BLaER1 treated with 17β-estradiol and CSF1 and Interleukin-3, amounts not matched to agents 10 nM and 100 nM (cell line): ENCODE results near the gene ST6GALNAC3.

ENCODE experiments used
- H3K27ac ChIP-seq, 11 experiments: shearing (Covaris generic); formaldehyde crosslinking; 2 replicates each; pipeline ENCODE4 v1.8.1; 2022
- H3K27me3 ChIP-seq, 11 experiments: shearing (Covaris generic); formaldehyde crosslinking; 2 replicates each; pipeline ENCODE4 v1.8.1; 2022
- H3K36me3 ChIP-seq, 11 experiments: shearing (Covaris generic); formaldehyde crosslinking; 2 replicates each; pipeline ENCODE4 v1.8.1; 2022
- H3K4me1 ChIP-seq, 10 experiments: shearing (Covaris generic); formaldehyde crosslinking; 2 replicates each; pipeline ENCODE4 v1.8.1; 2022
- H3K4me2 ChIP-seq, 11 experiments: shearing (Covaris generic); formaldehyde crosslinking; 2 replicates each; pipeline ENCODE4 v1.8.1; 2022
- H3K4me3 ChIP-seq, 10 experiments: shearing (Covaris generic); formaldehyde crosslinking; 2 replicates each; pipeline ENCODE4 v1.8.1; 2022
- H3K9ac ChIP-seq, 11 experiments: shearing (Covaris generic); formaldehyde crosslinking; 2 replicates each; pipeline ENCODE4 v1.8.1; 2022
- H3K9me3 ChIP-seq, 11 experiments: shearing (Covaris generic); formaldehyde crosslinking; replicated peaks in 1 of 11; 2 replicates each; pipeline ENCODE4 v1.8.1; 2022
- H4K20me1 ChIP-seq, 11 experiments: shearing (Covaris generic); formaldehyde crosslinking; 2 replicates each; pipeline ENCODE4 v1.8.1; 2022
- Cebpa-rat ChIP-seq, 11 experiments: shearing (Covaris generic); IDR thresholded peaks; 2 replicates each; pipeline ENCODE4 v1.8.1; 2022

ST6GALNAC3 gene

DNA sequence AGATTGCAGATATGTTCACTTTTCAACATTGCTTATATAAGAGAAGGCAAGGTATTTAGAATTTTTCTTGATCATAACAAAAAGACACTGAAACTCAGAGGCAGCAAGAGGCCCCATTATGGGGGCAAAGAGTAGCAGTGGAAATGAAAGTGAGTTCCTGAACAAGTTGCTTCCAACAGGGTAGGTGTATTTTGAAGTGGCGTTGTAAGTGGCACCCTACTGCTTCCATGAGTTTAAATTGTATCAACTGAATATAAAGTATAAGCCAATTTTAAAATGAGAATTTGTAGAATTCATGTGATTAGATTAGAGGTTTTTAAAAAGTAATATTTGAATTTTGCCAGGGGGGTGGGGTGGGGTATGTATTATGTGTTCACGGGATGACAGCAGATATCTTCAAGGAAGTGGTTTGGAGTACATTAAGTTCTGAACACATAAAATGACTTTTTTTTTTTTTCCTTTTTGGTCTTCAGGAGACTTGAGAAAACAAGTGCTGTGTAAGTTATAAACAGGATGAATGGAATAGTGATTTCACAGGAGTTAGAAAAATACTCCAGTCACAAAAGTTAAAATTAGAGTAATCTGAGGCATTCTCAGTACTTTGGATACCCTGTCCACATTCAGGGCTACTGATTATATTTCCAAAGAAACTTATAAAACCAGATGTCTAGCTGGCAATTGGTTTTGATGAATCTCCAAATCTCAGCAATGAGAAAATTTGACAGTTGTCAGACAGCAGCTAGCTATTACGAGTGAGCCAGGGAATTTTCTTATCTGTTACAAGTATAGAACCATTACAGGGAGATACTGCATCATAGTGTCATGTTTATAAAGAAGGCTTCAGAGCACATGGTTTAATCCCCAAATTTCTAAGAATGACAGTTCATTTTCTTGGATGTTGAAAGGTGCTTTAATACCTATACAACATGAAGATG is 182.0 kb downstream of the ST6GALNAC3 start:
- no peak overlapping the region for H3K9ac ChIP-seq
- H3K36me3 ChIP-seq, result no peaks in the 10 kb centered on the region
- TF ChIP-seq Cebpa-rat (IDR thresholded peaks at IDR 0.05), result no peak
- H4K20me1 ChIP-seq, result peaks cover 0 to 24% (median 0%) of the 10 kb centered on the region in 11 experiments; a peak in 3 of 22 replicates
- H3K4me2 ChIP-seq, result peak overlapping the region in 2 of 11 experiments; percentile 7 to 8; a peak in 2 of 22 replicates
- no peaks in the 10 kb centered on the region for H3K9me3 ChIP-seq
- H3K27ac ChIP-seq, result no peak overlapping the region
- H3K27me3 ChIP-seq, result no peaks in the 10 kb centered on the region
- H3K4me3 ChIP-seq, result no peak overlapping the region
- peaks cover 4 to 47% (median 10%) of the 10 kb centered on the region in 10 experiments; a peak in 17 of 20 replicates for H3K4me1 ChIP-seq

DNA sequence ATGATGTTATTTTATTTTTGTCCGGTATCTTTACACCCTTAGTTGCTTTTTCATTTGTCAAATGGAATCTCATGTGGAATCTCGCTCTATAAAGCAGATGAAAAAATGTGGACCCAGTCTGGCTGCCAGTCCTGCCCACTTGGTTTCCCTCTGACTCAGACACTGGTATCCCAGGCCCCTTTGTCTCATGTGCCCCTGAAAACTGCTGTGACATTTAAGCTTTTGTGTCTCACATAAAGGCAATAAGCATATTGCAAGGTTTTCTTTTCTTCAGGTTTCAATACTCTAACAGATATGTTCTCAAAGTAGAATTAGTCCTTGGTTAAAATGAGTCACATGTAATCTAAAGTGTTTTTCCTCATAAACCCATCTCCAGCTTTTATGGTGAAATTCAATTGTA is 183.3 kb downstream of the ST6GALNAC3 start:
- Histone ChIP-seq H3K4me1 (peaks cover 4 to 55% (median 15%) of the 10 kb centered on the region in 10 experiments; a peak in 17 of 20 replicates), H3K4me3 (no peak overlapping the region), H3K9me3 (no peaks in the 10 kb centered on the region), H3K27ac (no peak overlapping the region), H4K20me1 (peaks cover 0 to 24% (median 0%) of the 10 kb centered on the region in 11 experiments; a peak in 3 of 22 replicates), H3K9ac (no peak overlapping the region), H3K36me3 (no peaks in the 10 kb centered on the region), H3K4me2 (no peak overlapping the region), H3K27me3 (no peaks in the 10 kb centered on the region)
- TF ChIP-seq Cebpa-rat (IDR thresholded peaks at IDR 0.05), result no peak

DNA sequence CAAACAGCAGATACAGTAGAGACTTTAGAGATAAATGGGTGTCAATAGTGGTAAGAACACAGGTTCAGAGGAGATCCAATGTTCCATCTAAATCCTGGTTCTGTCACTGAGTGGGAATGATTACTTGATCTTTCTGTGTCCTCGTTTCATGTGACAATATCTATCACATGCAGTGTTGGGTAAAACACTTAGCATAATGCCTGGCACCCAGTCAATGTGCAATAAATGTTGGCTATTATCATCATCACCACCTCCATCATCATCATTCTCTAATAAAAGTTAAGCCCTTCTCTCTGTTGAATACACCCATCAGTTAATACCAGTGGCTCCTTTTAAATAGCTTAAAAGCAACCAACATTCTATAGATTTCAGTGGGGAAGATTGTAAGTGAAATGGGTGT is 184.7 kb downstream of the ST6GALNAC3 start:
- Histone ChIP-seq H4K20me1 (peaks cover 0 to 15% (median 0%) of the 10 kb centered on the region in 11 experiments; a peak in 3 of 22 replicates), H3K4me1 (peaks cover 4 to 44% (median 15%) of the 10 kb centered on the region in 10 experiments; a peak in 17 of 20 replicates), H3K36me3 (no peaks in the 10 kb centered on the region), H3K9me3 (0 out of 22 replicates have a peak, but pooled peaks cover 0 to 4% (median 0%) of the 10 kb centered on the region in 11 experiments), H3K4me2 (no peak overlapping the region), H3K27ac (no peak overlapping the region), H3K27me3 (no peaks in the 10 kb centered on the region), H3K9ac (no peak overlapping the region), H3K4me3 (no peak overlapping the region)
- TF ChIP-seq Cebpa-rat (IDR thresholded peaks at IDR 0.05), result no peak

DNA sequence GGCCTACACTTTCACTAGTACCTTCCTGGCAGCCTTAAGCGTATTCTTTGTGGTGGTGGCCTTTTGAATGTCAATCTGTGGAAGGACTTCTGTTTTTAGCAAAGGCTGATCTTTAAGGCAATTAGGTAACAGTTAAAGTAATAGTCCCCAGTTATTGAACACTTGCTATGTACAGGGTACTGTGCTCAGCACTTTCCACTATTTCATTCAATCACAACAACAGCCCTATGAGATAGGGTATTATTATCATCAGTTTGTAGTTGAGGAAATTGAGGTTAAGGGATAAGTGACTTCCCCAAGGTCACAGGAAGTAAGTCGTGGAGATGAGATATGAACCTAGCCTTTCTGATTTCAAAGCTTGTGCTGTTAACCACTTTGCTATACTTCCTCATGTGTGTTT is 185.7 kb downstream of the ST6GALNAC3 start:
- H3K4me1 ChIP-seq, result peaks cover 4 to 34% (median 15%) of the 10 kb centered on the region in 10 experiments; a peak in 17 of 20 replicates

DNA sequence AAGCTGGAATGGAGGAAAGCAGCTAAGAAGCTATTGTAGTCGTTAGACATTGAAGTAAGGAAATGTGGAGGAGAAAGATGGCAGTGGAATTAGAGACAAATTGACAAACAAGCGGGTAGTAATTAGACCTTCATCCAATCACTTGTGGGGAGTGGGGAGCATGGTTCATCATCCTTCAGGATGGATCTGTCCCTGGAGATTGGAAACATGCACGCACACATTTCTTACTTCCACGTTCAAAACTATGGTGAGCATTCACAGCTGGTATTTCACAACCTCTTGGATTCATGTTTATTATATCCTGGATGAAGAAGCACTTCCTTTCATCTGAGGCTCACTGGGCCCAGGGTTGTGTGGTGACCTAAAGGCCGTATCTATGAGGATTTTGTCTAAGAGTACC is 188.1 kb downstream of the ST6GALNAC3 start:
- Histone ChIP-seq H3K36me3 (no peaks in the 10 kb centered on the region), H4K20me1 (peaks cover 0 to 5% (median 0%) of the 10 kb centered on the region in 11 experiments; a peak in 2 of 22 replicates), H3K4me2 (peak overlapping the region in 6 of 11 experiments; percentile 5 to 40 (median 15); a peak in 7 of 22 replicates), H3K27me3 (no peaks in the 10 kb centered on the region), H3K9me3 (0 out of 22 replicates have a peak, but pooled peaks cover 0 to 4% (median 0%) of the 10 kb centered on the region in 11 experiments), H3K9ac (no peak overlapping the region), H3K4me3 (no peak overlapping the region), H3K27ac (no peak overlapping the region), H3K4me1 (peaks cover 9 to 33% (median 24%) of the 10 kb centered on the region in 10 experiments)
- TF ChIP-seq Cebpa-rat (IDR thresholded peaks at IDR 0.05), result no peak

More for the DNA sequence above, 185.7 kb downstream of the ST6GALNAC3 start:
- Histone ChIP-seq H3K9ac (no peak overlapping the region), H3K9me3 (0 out of 22 replicates have a peak, but pooled peaks cover 0 to 4% (median 0%) of the 10 kb centered on the region in 11 experiments), H3K36me3 (no peaks in the 10 kb centered on the region), H3K4me2 (peak overlapping the region in 10 of 11 experiments; percentile 4 to 48 (median 36); a peak in 17 of 22 replicates), H3K27ac (peak overlapping the region in 1 of 11 experiments; percentile 13; a peak in 1 of 22 replicates), H4K20me1 (peaks cover 0 to 8% (median 0%) of the 10 kb centered on the region in 11 experiments; a peak in 3 of 22 replicates), H3K4me3 (no peak overlapping the region), H3K27me3 (no peaks in the 10 kb centered on the region)
- no peak for TF ChIP-seq Cebpa-rat (IDR thresholded peaks at IDR 0.05)

DNA sequence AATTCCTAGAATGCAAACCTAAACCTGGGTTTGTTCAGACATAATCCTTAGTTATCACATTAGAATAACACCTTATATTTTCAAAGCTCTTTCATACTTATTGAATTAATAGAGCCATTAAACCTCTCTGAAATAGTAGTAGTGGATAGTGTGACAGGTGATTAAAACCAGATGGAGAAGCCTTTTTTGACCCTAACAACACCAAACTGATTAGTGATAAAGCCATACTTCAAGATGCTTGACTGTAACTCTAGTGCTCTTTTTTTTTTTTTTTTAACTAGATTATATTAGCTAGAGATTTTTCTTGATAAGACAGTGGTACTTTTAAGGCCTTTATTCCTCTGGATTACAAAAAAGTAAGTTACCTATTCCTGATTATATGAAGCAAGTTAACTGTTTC is 190.1 kb downstream of the ST6GALNAC3 start:
- H3K27ac ChIP-seq, result no peak overlapping the region
- H3K36me3 ChIP-seq, result no peaks in the 10 kb centered on the region
- no peak overlapping the region for H3K9ac ChIP-seq
- H3K4me2 ChIP-seq, result no peak overlapping the region
- peaks cover 0 to 5% (median 0%) of the 10 kb centered on the region in 11 experiments; a peak in 1 of 22 replicates for H4K20me1 ChIP-seq
- 0 out of 22 replicates have a peak, but pooled peaks cover 0 to 4% (median 0%) of the 10 kb centered on the region in 11 experiments for H3K9me3 ChIP-seq
- H3K4me3 ChIP-seq, result no peak overlapping the region
- no peak for TF ChIP-seq Cebpa-rat (IDR thresholded peaks at IDR 0.05)
- H3K4me1 ChIP-seq, result peaks cover 30 to 51% (median 44%) of the 10 kb centered on the region in 10 experiments
- no peaks in the 10 kb centered on the region for H3K27me3 ChIP-seq

DNA sequence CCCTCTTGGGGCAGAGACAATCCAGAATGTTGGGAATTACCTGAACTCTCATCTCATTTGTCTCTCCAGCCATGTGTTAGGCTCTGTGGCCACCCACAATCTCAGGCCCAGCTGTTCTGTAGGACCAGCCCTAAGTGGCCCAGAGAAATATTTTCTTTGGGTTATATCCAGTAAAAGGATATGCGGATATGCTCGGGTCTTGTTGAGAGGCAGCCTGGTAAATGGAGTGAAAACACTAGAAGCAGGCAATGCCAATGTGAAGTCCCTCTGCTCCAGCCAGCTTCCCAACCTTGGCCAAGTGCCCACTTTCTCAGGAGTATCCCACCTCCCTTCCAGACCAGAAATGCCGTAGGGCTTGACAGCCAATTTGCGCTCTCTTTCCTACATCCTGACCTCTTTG is 192.2 kb downstream of the ST6GALNAC3 start:
- no peak overlapping the region for H3K4me3 ChIP-seq
- H3K27me3 ChIP-seq, result no peaks in the 10 kb centered on the region
- no peak overlapping the region for H3K9ac ChIP-seq
- H4K20me1 ChIP-seq, result no peaks in the 10 kb centered on the region
- peak overlapping the region in 6 of 11 experiments; percentile 40 to 82 (median 51); a peak in 10 of 22 replicates for H3K27ac ChIP-seq
- no peak for TF ChIP-seq Cebpa-rat (IDR thresholded peaks at IDR 0.05)
- H3K4me1 ChIP-seq, result peaks cover 26 to 54% (median 45%) of the 10 kb centered on the region in 10 experiments
- H3K9me3 ChIP-seq, result 0 out of 22 replicates have a peak, but pooled peaks cover 0 to 4% (median 0%) of the 10 kb centered on the region in 11 experiments
- H3K36me3 ChIP-seq, result no peaks in the 10 kb centered on the region
- H3K4me2 ChIP-seq, result peak overlapping the region in 9 of 11 experiments; percentile 30 to 86 (median 73); a peak in 15 of 22 replicates

DNA sequence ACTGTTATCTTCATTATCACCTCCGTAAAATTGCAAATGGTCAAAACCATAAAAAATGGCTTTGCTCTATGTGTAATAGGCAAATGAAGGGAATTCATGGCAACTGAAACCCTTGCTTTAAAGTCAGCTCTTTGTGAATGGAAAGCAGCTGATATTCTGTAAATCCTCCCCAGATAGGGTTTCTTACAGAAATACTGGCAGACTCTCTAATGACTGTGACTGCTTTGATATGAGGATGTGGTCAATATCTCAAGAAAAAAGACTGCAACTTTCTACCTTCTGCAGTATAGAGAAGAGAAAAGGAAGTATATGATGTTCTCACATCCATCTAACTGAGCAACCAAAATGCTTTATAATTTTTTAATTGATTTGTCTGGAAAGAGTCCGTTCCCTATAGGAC is 193.1 kb downstream of the ST6GALNAC3 start:
- Histone ChIP-seq H4K20me1 (no peaks in the 10 kb centered on the region), H3K4me2 (peak overlapping the region in 10 of 11 experiments; percentile 58 to 86 (median 72); a peak in 21 of 22 replicates), H3K4me3 (no peak overlapping the region), H3K4me1 (peaks cover 26 to 55% (median 42%) of the 10 kb centered on the region in 10 experiments), H3K9ac (no peak overlapping the region), H3K36me3 (no peaks in the 10 kb centered on the region), H3K27me3 (no peaks in the 10 kb centered on the region), H3K27ac (peak overlapping the region in 7 of 11 experiments; percentile 60 to 82 (median 74); a peak in 10 of 22 replicates), H3K9me3 (0 out of 22 replicates have a peak, but pooled peaks cover 0 to 4% (median 0%) of the 10 kb centered on the region in 11 experiments)
- TF ChIP-seq Cebpa-rat (IDR thresholded peaks at IDR 0.05), result no peak
